ENCODE results near the gene ADAMTS2. TPM values are rescaled to one million over a fixed set of nuclear protein-coding genes. Genes with fewer than 3 reads are reported as not detected.

ADAMTS2 gene
- total and polyA plus RNA-seq, 2 experiments from 2014 or later: 62.0 to 132 TPM

GRCh38 chr5:179150011-179150410 lies 195.2 kb downstream of the ADAMTS2 start:
- no peaks in the 10 kb centered on the region for H3K4me1 ChIP-seq (ENCODE audit: insufficient read depth)
- in situ Hi-C loops (cut with MboI): no loop called here
- H3K4me2 ChIP-seq (ENCODE audit: unreplicated experiment): no peak overlapping the region
- H3K9me2 ChIP-seq (ENCODE audit: insufficient read depth): no peaks in the 10 kb centered on the region
- H3K79me2 ChIP-seq (ENCODE audit: insufficient read depth): no peaks in the 10 kb centered on the region
- WGBS, 2 experiments (ENCODE audit: low coverage in 1 of 2, low lambda C conversion rate in 2 of 2, missing lambda C conversion rate in 2 of 2): 68 to 72% methylated on average over 5 to 7 of the region's 7 CpGs
- TF ChIP-seq EZH2 (IDR thresholded peaks at IDR 0.05; ENCODE audit: insufficient read depth, poor library complexity, severe bottlenecking) (no peak), EZH2phosphoT487 (IDR thresholded peaks at IDR 0.05; ENCODE audit: insufficient read depth, low read depth) (no peak)
- no peaks in the 10 kb centered on the region for H3K9me3 ChIP-seq (ENCODE audit: low read depth)
- H3F3A ChIP-seq (ENCODE audit: insufficient read depth): 0 out of 2 replicates have a peak, but pooled peaks cover 7% of the 10 kb centered on the region
- H2AFZ ChIP-seq: no peak overlapping the region
- H3K36me3 ChIP-seq (ENCODE audit: low read depth): 0 out of 2 replicates have a peak, but pooled peaks cover 13% of the 10 kb centered on the region
- DNase-seq: no peak
- no peaks in the 10 kb centered on the region for H3K27me3 ChIP-seq (replicated peaks; ENCODE audit: insufficient read depth)
- no peak overlapping the region for H3K4me3 ChIP-seq
- no peak overlapping the region for H3K27ac ChIP-seq
- H4K20me1 ChIP-seq (ENCODE audit: insufficient read depth): no peaks in the 10 kb centered on the region
- H3K9ac ChIP-seq: no peak overlapping the region

- H3K4me1 ChIP-seq (ENCODE audit: insufficient read depth): no peaks in the 10 kb centered on the region
- no peaks in the 10 kb centered on the region for H3K79me2 ChIP-seq (ENCODE audit: insufficient read depth)
- no peaks in the 10 kb centered on the region for H3K27me3 ChIP-seq (replicated peaks; ENCODE audit: insufficient read depth)
- no peak overlapping the region for H2AFZ ChIP-seq
- WGBS, 2 experiments (ENCODE audit: low coverage in 1 of 2, low lambda C conversion rate in 2 of 2, missing lambda C conversion rate in 2 of 2): 89% methylated on average over 10 of the region's 10 CpGs
- no peaks in the 10 kb centered on the region for H3K9me3 ChIP-seq (ENCODE audit: low read depth)
- TF ChIP-seq EZH2 (IDR thresholded peaks at IDR 0.05; ENCODE audit: insufficient read depth, poor library complexity, severe bottlenecking) (no peak), EZH2phosphoT487 (IDR thresholded peaks at IDR 0.05; ENCODE audit: insufficient read depth, low read depth) (no peak)
- H3K9me2 ChIP-seq (ENCODE audit: insufficient read depth): no peaks in the 10 kb centered on the region
- 0 out of 2 replicates have a peak, but pooled peaks cover 13% of the 10 kb centered on the region for H3K36me3 ChIP-seq (ENCODE audit: low read depth)
- no peaks in the 10 kb centered on the region for H4K20me1 ChIP-seq (ENCODE audit: insufficient read depth)
- DNase-seq: no peak
- H3K4me2 ChIP-seq (ENCODE audit: unreplicated experiment): no peak overlapping the region
- H3K9ac ChIP-seq: no peak overlapping the region
- H3K4me3 ChIP-seq: no peak overlapping the region
- in situ Hi-C loops (cut with MboI): no loop called here
- H3F3A ChIP-seq (ENCODE audit: insufficient read depth): peaks cover 12% of the 10 kb centered on the region; the same call in 1 of the 2 replicates
- no peak overlapping the region for H3K27ac ChIP-seq
These were observed 196.0 kb downstream of the ADAMTS2 start for GRCh38 chr5:179149278-179149677.

GRCh38 chr5:179148703-179149170 lies 196.5 kb downstream of the ADAMTS2 start:
- H3K27me3 ChIP-seq (replicated peaks; ENCODE audit: insufficient read depth): no peaks in the 10 kb centered on the region
- H3K4me1 ChIP-seq (ENCODE audit: insufficient read depth): peaks cover 3% of the 10 kb centered on the region; the same call in 1 of the 2 replicates
- TF ChIP-seq EZH2phosphoT487 (IDR thresholded peaks at IDR 0.05; ENCODE audit: insufficient read depth, low read depth) (no peak), EZH2 (IDR thresholded peaks at IDR 0.05; ENCODE audit: insufficient read depth, poor library complexity, severe bottlenecking) (no peak)
- in situ Hi-C loops (cut with MboI): no loop called here
- no peaks in the 10 kb centered on the region for H3K9me3 ChIP-seq (ENCODE audit: low read depth)
- no peak overlapping the region for H3K4me3 ChIP-seq
- H3K79me2 ChIP-seq (ENCODE audit: insufficient read depth): no peaks in the 10 kb centered on the region
- no peak overlapping the region for H2AFZ ChIP-seq
- no peak overlapping the region for H3K4me2 ChIP-seq (ENCODE audit: unreplicated experiment)
- H4K20me1 ChIP-seq (ENCODE audit: insufficient read depth): no peaks in the 10 kb centered on the region
- H3K9ac ChIP-seq: no peak overlapping the region
- H3K9me2 ChIP-seq (ENCODE audit: insufficient read depth): no peaks in the 10 kb centered on the region
- WGBS, 2 experiments (ENCODE audit: low coverage in 1 of 2, low lambda C conversion rate in 2 of 2, missing lambda C conversion rate in 2 of 2): 86 to 89% methylated on average over 9 of the region's 9 CpGs
- 0 out of 2 replicates have a peak, but pooled peaks cover 13% of the 10 kb centered on the region for H3K36me3 ChIP-seq (ENCODE audit: low read depth)
- H3K27ac ChIP-seq: no peak overlapping the region
- peaks cover 17% of the 10 kb centered on the region; the same call in 1 of the 2 replicates for H3F3A ChIP-seq (ENCODE audit: insufficient read depth)
- DNase-seq: no peak

GRCh38 chr5:179147991-179148702 lies 197.1 kb downstream of the ADAMTS2 start:
- no peak overlapping the region for H3K4me3 ChIP-seq
- H3K27ac ChIP-seq: no peak overlapping the region
- H3K9me2 ChIP-seq (ENCODE audit: insufficient read depth): no peaks in the 10 kb centered on the region
- H3K79me2 ChIP-seq (ENCODE audit: insufficient read depth): no peaks in the 10 kb centered on the region
- H3K36me3 ChIP-seq (ENCODE audit: low read depth): 0 out of 2 replicates have a peak, but pooled peaks cover 13% of the 10 kb centered on the region
- H3K9ac ChIP-seq: no peak overlapping the region
- no peak for TF ChIP-seq EZH2phosphoT487 (IDR thresholded peaks at IDR 0.05; ENCODE audit: insufficient read depth, low read depth)
- TF ChIP-seq EZH2 (IDR thresholded peaks at IDR 0.05; ENCODE audit: insufficient read depth, poor library complexity, severe bottlenecking): no peak
- 88 to 90% methylated on average over 25 of the region's 25 CpGs for WGBS, 2 experiments (ENCODE audit: low coverage in 1 of 2, low lambda C conversion rate in 2 of 2, missing lambda C conversion rate in 2 of 2)
- no peaks in the 10 kb centered on the region for H3K27me3 ChIP-seq (replicated peaks; ENCODE audit: insufficient read depth)
- no peak for DNase-seq
- H4K20me1 ChIP-seq (ENCODE audit: insufficient read depth): no peaks in the 10 kb centered on the region
- in situ Hi-C loops (cut with MboI): no loop called here
- no peaks in the 10 kb centered on the region for H3K9me3 ChIP-seq (ENCODE audit: low read depth)
- peaks cover 23% of the 10 kb centered on the region; the same call in 1 of the 2 replicates for H3F3A ChIP-seq (ENCODE audit: insufficient read depth)
- peaks cover 9% of the 10 kb centered on the region for H3K4me1 ChIP-seq (ENCODE audit: insufficient read depth)
- no peak overlapping the region for H2AFZ ChIP-seq
- H3K4me2 ChIP-seq (ENCODE audit: unreplicated experiment): no peak overlapping the region
